Fibroblast of lung (primary cell): ENCODE measurements around the gene XYLT1.

ENCODE experiments used
- EZH2 ChIP-seq: IDR thresholded peaks from 2 replicates; pipeline ENCODE4 v1.5.1; 2012; ENCODE audit warnings: low read length, control low read depth, mild to moderate bottlenecking; ENCODE audit errors: missing control alignments
- TF ChIP-seq, protein P1 (sequence below), 2 donors: IDR thresholded peaks in 1 of 2; conservative IDR thresholded peaks in 1 of 2; 1 replicate in 1 of 2; 2 replicates in 1 of 2; pipeline ENCODE4 v1.5.1; 2011 to 2012; ENCODE audit warnings: low read length in 2 of 2, control low read depth in 1 of 2, inconsistent platforms in 1 of 2, low read depth in 1 of 2, mild to moderate bottlenecking in 1 of 2

- TF ChIP-seq, protein P1, sequence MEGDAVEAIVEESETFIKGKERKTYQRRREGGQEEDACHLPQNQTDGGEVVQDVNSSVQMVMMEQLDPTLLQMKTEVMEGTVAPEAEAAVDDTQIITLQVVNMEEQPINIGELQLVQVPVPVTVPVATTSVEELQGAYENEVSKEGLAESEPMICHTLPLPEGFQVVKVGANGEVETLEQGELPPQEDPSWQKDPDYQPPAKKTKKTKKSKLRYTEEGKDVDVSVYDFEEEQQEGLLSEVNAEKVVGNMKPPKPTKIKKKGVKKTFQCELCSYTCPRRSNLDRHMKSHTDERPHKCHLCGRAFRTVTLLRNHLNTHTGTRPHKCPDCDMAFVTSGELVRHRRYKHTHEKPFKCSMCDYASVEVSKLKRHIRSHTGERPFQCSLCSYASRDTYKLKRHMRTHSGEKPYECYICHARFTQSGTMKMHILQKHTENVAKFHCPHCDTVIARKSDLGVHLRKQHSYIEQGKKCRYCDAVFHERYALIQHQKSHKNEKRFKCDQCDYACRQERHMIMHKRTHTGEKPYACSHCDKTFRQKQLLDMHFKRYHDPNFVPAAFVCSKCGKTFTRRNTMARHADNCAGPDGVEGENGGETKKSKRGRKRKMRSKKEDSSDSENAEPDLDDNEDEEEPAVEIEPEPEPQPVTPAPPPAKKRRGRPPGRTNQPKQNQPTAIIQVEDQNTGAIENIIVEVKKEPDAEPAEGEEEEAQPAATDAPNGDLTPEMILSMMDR (conservative IDR thresholded peaks at IDR 0.05 in 1 of 2, IDR thresholded peaks at IDR 0.05 in 1 of 2; ENCODE audit: low read depth in 1 of 2, low read length in 2 of 2), result no peak
- TF ChIP-seq EZH2, result no peak
These were observed 134.2 kb downstream of the XYLT1 start for GRCh38 chr16:17336530-17336900.
